Naive thymus-derived CD4-positive, alpha-beta T cell (primary cell): ENCODE measurements around the gene CDH3. TPM values are rescaled to one million over a fixed set of nuclear protein-coding genes. Genes with fewer than 3 reads are reported as not detected.

ENCODE experiments used
- ATAC-seq: fragments of 150-1000 bp; cut with Tn5 transposase; 2 replicates; pipeline ENCODE4 v1.10.0; 2021; ENCODE audit warnings: mild to moderate bottlenecking, moderate library complexity
- CTCF ChIA-PET: fragments of 350-600 bp; sonication (Branson Sonifier 250); formaldehyde crosslinking; loops from one replicate; lab custom pipeline; 2021; ENCODE audit warnings: antibody characterized with exemption; lab: Charles Lee
- POLR2A ChIA-PET: fragments of 350-600 bp; sonication (Branson Sonifier 250); formaldehyde crosslinking; loops from one replicate; lab custom pipeline; 2021; ENCODE audit warnings: antibody characterized with exemption, inconsistent platforms; lab: Charles Lee
- DNase-seq, 9 donors: peaks; one replicate each; pipeline versions ENCODE4 v3.0.0 to v3.0.0-alpha.2; 2020 to 2022; ENCODE audit warnings: mixed read lengths in 1 of 9
- H3K27ac ChIP-seq: one replicate; pipeline ENCODE4 v1.7.0; 2013; ENCODE audit warnings: mild to moderate bottlenecking, low read depth, low read length, moderate library complexity
- H3K27me3 ChIP-seq, 2 donors: one replicate each; pipeline ENCODE4 v1.7.0; 2013; ENCODE audit warnings: low read length in 2 of 2, mild to moderate bottlenecking in 2 of 2, moderate library complexity in 2 of 2; ENCODE audit not compliant: control insufficient read depth in 2 of 2, insufficient read depth in 2 of 2
- H3K36me3 ChIP-seq, 3 experiments: 1 replicate in 2 of 3; 2 replicates in 1 of 3; pipeline ENCODE4 v1.7.0; 2013; ENCODE audit warnings: low read length in 3 of 3, mild to moderate bottlenecking in 3 of 3, moderate library complexity in 1 of 3; ENCODE audit not compliant: insufficient read depth in 3 of 3, control insufficient read depth in 2 of 3
- H3K4me1 ChIP-seq, 2 donors: one replicate each; pipeline ENCODE4 v1.7.0; 2013; ENCODE audit warnings: low read length in 2 of 2, mild to moderate bottlenecking in 2 of 2, moderate library complexity in 1 of 2; ENCODE audit not compliant: control insufficient read depth in 2 of 2, insufficient read depth in 2 of 2
- H3K4me3 ChIP-seq: 2 replicates; pipeline ENCODE4 v1.7.0; 2013; ENCODE audit warnings: mild to moderate bottlenecking, low read length
- H3K9me3 ChIP-seq, 3 experiments: 1 replicate in 2 of 3; 2 replicates in 1 of 3; pipeline ENCODE4 v1.7.0; 2013; ENCODE audit warnings: low read length in 3 of 3; ENCODE audit not compliant: control insufficient read depth in 2 of 3
- H3K27ac Mint-ChIP-seq, 9 donors: one replicate each; pipeline ENCODE4 v1.8.0; 2020 to 2022; ENCODE audit warnings: mixed read lengths in 9 of 9, mild to moderate bottlenecking in 8 of 9, moderate library complexity in 5 of 9, inconsistent platforms in 2 of 9
- H3K27me3 Mint-ChIP-seq, 5 donors: one replicate each; pipeline ENCODE4 v1.8.0; 2021 to 2022; ENCODE audit warnings: mixed read lengths in 5 of 5, mild to moderate bottlenecking in 1 of 5
- H3K36me3 Mint-ChIP-seq, 5 donors: one replicate each; pipeline ENCODE4 v1.8.0; 2020 to 2022; ENCODE audit warnings: mixed read lengths in 5 of 5, mild to moderate bottlenecking in 3 of 5, inconsistent platforms in 1 of 5
- H3K4me1 Mint-ChIP-seq, 7 donors: one replicate each; pipeline ENCODE4 v1.8.0; 2020 to 2022; ENCODE audit warnings: mixed read lengths in 7 of 7, mild to moderate bottlenecking in 3 of 7, inconsistent platforms in 1 of 7
- H3K4me3 Mint-ChIP-seq, 10 donors: one replicate each; pipeline ENCODE4 v1.8.0; 2020 to 2022; ENCODE audit warnings: mild to moderate bottlenecking in 10 of 10, mixed read lengths in 10 of 10, moderate library complexity in 6 of 10, inconsistent platforms in 2 of 10
- H3K9me3 Mint-ChIP-seq, 11 donors: one replicate each; pipeline ENCODE4 v1.8.0; 2020 to 2022; ENCODE audit warnings: mixed read lengths in 11 of 11, mild to moderate bottlenecking in 4 of 11, inconsistent platforms in 1 of 11, moderate library complexity in 1 of 11
- intact Hi-C, 2 donors: fragments of 100-400 bp; cut with micrococcal nuclease; formaldehyde crosslinking; loops; one replicate each; pipeline ENCODE4 v1.15.1; 2023
- polyA plus RNA-seq, 2 donors: library from polyadenylated mRNA; unstranded; fragments of 300-500 nt; fragmentation: Illumina TruSeq; gene quantifications; one replicate each; pipeline ENCODE4 v1.2.3, GENCODE V29; 2021
- total RNA-seq, 6 experiments: library from RNA in 5 of 6; stranded (reverse) in 5 of 6; gene quantifications; 1 replicate in 5 of 6; 2 replicates in 1 of 6; pipeline ENCODE4 v1.2.3 and lab custom pipeline; 2021 to 2026

Gene CDH3
- total and polyA plus RNA-seq, 7 experiments from 2014 or later, result 0.24 to 0.78 (median 0.51) TPM; not detected in 2

- H3K27ac ChIP-seq, result no peak overlapping the region
- H3K4me1 ChIP-seq, result no peaks in the 10 kb centered on the region
- ATAC-seq (peak; percentile 72), DNase-seq (peak in 8 of 9 donors; percentile 9 to 66 (median 31))
- no peaks in the 10 kb centered on the region for H3K27me3 ChIP-seq
- no peaks in the 10 kb centered on the region for H3K36me3 Mint-ChIP-seq
- H3K4me3 ChIP-seq, result no peak overlapping the region
- H3K27ac Mint-ChIP-seq, result no peak overlapping the region
- no peaks in the 10 kb centered on the region for H3K9me3 Mint-ChIP-seq
- H3K4me3 Mint-ChIP-seq, result no peak overlapping the region
- H3K9me3 ChIP-seq, result no peaks in the 10 kb centered on the region
- no peaks in the 10 kb centered on the region for H3K27me3 Mint-ChIP-seq
- H3K36me3 ChIP-seq, result no peaks in the 10 kb centered on the region
- ChIA-PET POLR2A (no interaction called here), CTCF (no interaction called here)
- intact Hi-C loops, result loop anchor here (1.0 to 5.0 kb wide), 4 partner anchors 96 to 418 kb away; partner anchors contain the start of gene TANGO6 (in 1 of the 2)
- peaks cover 0 to 4% (median 0%) of the 10 kb centered on the region in 7 donors for H3K4me1 Mint-ChIP-seq
Measured at GRCh38 chr16:68704232-68704867, 59.2 kb downstream of the CDH3 start.

DNA sequence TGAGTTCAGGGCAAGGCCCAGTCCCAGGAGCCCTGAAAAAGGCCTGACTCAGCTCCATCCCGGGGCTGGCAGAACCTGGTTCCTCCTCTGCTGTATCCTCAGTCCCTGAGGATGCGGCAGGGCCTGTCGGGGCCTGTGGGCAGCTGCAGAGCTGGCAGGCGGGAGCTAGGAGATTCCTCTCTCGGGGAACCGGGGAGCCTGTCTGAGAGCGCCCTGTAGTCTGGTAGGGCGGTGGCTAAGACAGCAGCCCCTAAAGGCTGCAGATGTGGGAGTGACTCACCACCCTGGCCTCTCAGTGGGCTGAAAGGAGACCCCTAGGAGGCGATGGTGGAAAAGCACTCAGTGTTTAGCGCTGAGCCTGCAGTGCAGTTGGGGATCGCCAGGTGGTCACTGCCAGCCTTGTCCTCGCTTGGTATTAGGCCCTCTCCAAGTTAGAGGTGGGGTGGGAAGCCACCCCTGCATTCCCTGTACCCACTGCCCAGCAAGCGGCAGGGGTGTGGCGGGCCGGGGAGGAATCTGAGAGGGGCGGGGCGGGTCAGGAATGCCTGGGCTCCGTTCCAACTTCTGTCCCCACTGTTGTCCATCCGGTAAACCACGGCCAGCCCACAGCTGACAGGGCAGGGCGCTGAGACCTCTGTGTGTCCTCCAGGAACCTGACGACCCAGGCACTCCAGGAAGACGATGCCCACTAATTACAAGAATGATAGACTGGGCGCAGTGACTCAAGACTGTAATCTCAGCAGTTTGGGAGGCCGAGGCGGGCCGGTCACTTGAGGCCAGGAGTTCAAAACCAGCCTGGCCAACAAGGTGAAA lies 62.4 kb downstream of the CDH3 start:
- Histone ChIP-seq H3K27me3 (no peaks in the 10 kb centered on the region), H3K4me1 (no peaks in the 10 kb centered on the region), H3K9me3 (no peaks in the 10 kb centered on the region), H3K4me3 (no peak overlapping the region), H3K27ac (no peak overlapping the region), H3K36me3 (no peaks in the 10 kb centered on the region)
- CTCF ChIA-PET, result interaction anchor here (0.5 kb wide), 1 partner anchor 331 kb away, joined by 3 read pairs; no protein-coding TSS in a partner anchor
- ATAC-seq, result no peak
- Mint-ChIP-seq H3K4me3 (no peak overlapping the region), H3K27me3 (peaks cover 0 to 17% (median 11%) of the 10 kb centered on the region in 5 donors), H3K9me3 (no peaks in the 10 kb centered on the region), H3K4me1 (peaks cover 0 to 8% (median 5%) of the 10 kb centered on the region in 7 donors), H3K27ac (peak overlapping the region in 1 of 9 donors; percentile 21), H3K36me3 (no peaks in the 10 kb centered on the region)
- intact Hi-C loops, result no loop called here
- POLR2A ChIA-PET, result no interaction called here
- no peak for DNase-seq

GRCh38 chr16:68710211-68710610 lies 65.1 kb downstream of the CDH3 start:
- Mint-ChIP-seq H3K27me3 (peaks cover 2 to 27% (median 16%) of the 10 kb centered on the region in 5 donors), H3K4me3 (no peak overlapping the region), H3K27ac (no peak overlapping the region), H3K4me1 (peaks cover 0 to 7% (median 5%) of the 10 kb centered on the region in 7 donors), H3K36me3 (no peaks in the 10 kb centered on the region), H3K9me3 (no peaks in the 10 kb centered on the region)
- Histone ChIP-seq H3K4me1 (no peaks in the 10 kb centered on the region), H3K27me3 (no peaks in the 10 kb centered on the region), H3K36me3 (no peaks in the 10 kb centered on the region), H3K4me3 (no peak overlapping the region), H3K9me3 (no peaks in the 10 kb centered on the region), H3K27ac (no peak overlapping the region)
- intact Hi-C loops, result no loop called here
- CTCF ChIA-PET, result no interaction called here
- DNase-seq, result no peak
- no peak for ATAC-seq
- POLR2A ChIA-PET, result no interaction called here

DNA sequence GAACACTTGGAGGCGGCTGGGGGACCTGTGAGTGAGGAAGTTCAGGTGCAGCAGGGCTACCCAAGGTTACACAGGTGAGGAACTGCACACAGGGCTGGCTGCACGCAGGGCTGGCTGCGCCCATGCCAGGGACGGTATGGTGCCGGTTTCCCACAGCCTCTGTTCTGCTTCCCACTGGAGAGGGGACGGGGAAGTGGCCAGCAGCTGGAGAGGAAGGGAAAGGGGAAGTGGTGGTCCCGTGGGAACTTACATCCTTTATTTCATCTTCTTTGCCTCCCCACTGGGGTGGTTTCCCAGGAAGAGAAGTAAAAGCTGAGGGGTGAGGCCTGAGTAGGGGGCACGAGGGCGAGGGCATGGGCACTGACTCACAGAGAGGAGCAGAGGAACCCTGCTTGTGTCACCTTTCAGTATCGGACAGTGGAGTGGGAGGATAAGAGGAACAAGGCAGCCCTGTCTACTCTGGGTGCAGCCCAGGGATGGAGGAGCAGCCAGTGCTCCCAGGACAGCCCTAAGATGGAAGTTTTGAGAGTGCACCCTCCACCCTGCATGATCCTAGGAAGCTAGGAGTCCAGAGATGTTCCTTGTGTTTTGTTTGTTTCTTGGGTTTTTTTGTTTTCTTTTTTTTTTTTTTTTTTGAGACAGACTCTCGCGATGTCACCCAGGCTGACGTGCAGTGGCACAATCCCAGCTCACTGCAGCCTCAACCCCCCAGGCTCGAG lies 66.5 kb downstream of the CDH3 start:
- ChIA-PET CTCF (no interaction called here), POLR2A (no interaction called here)
- ATAC-seq, result peak; percentile 84
- Histone ChIP-seq H3K27me3 (no peaks in the 10 kb centered on the region), H3K4me1 (no peaks in the 10 kb centered on the region), H3K9me3 (no peaks in the 10 kb centered on the region), H3K27ac (no peak overlapping the region), H3K4me3 (no peak overlapping the region), H3K36me3 (no peaks in the 10 kb centered on the region)
- Mint-ChIP-seq H3K27ac (no peak overlapping the region), H3K4me1 (peaks cover 0 to 7% (median 5%) of the 10 kb centered on the region in 7 donors), H3K27me3 (peaks cover 2 to 27% (median 16%) of the 10 kb centered on the region in 5 donors), H3K36me3 (no peaks in the 10 kb centered on the region), H3K9me3 (no peaks in the 10 kb centered on the region), H3K4me3 (no peak overlapping the region)
- no peak for DNase-seq
- intact Hi-C loops, result no loop called here

- Mint-ChIP-seq H3K27ac (no peak overlapping the region), H3K4me3 (no peak overlapping the region), H3K27me3 (peaks cover 2 to 27% (median 16%) of the 10 kb centered on the region in 5 donors), H3K4me1 (peaks cover 0 to 7% (median 5%) of the 10 kb centered on the region in 7 donors), H3K9me3 (peaks cover 0 to 10% (median 0%) of the 10 kb centered on the region in 11 donors), H3K36me3 (no peaks in the 10 kb centered on the region)
- no peak for DNase-seq
- Histone ChIP-seq H3K4me1 (no peaks in the 10 kb centered on the region), H3K36me3 (no peaks in the 10 kb centered on the region), H3K4me3 (no peak overlapping the region), H3K27me3 (no peaks in the 10 kb centered on the region), H3K27ac (no peak overlapping the region), H3K9me3 (no peaks in the 10 kb centered on the region)
- ChIA-PET CTCF (no interaction called here), POLR2A (no interaction called here)
- intact Hi-C loops, result no loop called here
- no peak for ATAC-seq
Measured at GRCh38 chr16:68713361-68713760, 68.3 kb downstream of the CDH3 start.

DNA sequence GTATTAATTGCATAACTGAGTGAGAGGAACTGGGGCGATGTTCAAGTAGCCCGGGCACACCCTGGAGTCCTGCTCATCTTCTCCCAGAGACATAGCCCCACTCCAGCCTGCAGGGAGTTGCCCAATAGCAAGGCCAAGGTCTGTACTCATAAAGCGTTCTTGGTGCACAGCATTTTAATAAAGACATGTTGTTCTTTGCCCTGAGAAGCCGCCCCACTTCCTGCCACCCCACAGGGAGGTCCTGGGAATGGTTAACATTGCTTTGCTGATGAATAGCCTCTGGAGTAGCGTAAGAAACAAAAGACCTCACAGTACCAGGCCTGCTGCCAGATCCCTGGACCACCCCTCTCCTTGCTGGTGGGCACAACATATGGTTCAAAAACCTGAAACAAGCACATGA lies 70.4 kb downstream of the CDH3 start:
- Mint-ChIP-seq H3K36me3 (peaks cover 0 to 2% (median 0%) of the 10 kb centered on the region in 5 donors), H3K9me3 (peaks cover 0 to 10% (median 0%) of the 10 kb centered on the region in 11 donors), H3K27me3 (peaks cover 2 to 16% (median 6%) of the 10 kb centered on the region in 5 donors), H3K27ac (no peak overlapping the region), H3K4me1 (peaks cover 0 to 13% (median 5%) of the 10 kb centered on the region in 7 donors), H3K4me3 (no peak overlapping the region)
- DNase-seq (no peak), ATAC-seq (no peak)
- POLR2A ChIA-PET, result no interaction called here
- Histone ChIP-seq H3K27me3 (no peaks in the 10 kb centered on the region), H3K36me3 (no peaks in the 10 kb centered on the region), H3K27ac (no peak overlapping the region), H3K9me3 (no peaks in the 10 kb centered on the region), H3K4me1 (no peaks in the 10 kb centered on the region), H3K4me3 (no peak overlapping the region)
- CTCF ChIA-PET, result no interaction called here
- intact Hi-C loops, result no loop called here
